ENCODE measurements around the gene FDX2.
"Not testable (repeated sequence)": the region's sequence is repeated elsewhere in the genome, so short reads cannot be mapped to it uniquely, and the experiment has no call there.

GRCh38 chr19:10336725-10337124, 20.9 kb upstream of the FDX2 start:
- TF ChIP-seq CTCF, POLR2A (IDR thresholded peaks at IDR 0.05): not testable (repeated sequence)
